ENCODE data around the gene HPS1. TPM values are rescaled to one million over a fixed set of nuclear protein-coding genes. Genes with fewer than 3 reads are reported as not detected.

Gene HPS1
- total RNA-seq, 1 donor from 2014 or later: 64.0 TPM

DNA sequence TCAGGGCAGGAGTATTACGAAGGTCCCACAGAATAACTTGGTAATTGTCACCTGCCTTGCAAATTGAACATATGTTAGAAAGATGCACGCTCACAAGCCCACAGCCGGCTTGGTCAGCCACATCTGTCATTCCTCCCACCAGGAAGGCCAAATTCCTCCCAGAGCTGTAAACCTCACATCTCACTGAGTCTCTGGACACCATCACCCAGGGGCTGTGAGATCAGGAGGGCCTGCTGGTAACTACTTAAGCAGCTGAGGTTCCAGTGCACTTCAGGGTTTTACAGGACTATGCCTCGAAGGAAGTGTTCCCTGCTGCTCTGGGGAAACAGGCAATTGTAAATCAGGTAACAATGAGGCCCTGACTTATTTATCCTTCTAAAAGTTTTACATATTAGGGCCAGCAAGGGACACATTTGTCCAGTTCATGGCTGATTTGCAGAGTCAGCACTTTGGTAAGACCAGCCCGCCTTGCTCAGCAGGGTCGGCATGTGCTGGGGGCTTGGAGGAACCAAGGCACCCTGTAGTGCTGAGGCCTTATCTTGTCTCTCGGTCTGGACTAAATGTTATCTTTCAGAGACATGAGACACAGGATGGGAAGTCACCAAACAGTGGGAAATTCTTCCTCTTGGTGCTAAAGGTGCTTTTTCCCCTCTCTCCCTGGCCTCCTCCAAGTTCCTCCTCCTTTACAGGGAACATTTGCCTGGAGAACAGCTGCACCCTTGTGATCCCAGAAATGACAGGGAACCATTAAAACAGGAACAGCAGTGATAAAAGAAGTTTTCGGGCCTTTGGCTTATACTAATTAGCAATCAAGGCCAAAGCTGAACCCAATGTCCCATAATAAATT is 66.0 kb downstream of the HPS1 start:
- TF ChIP-seq, protein P1, sequence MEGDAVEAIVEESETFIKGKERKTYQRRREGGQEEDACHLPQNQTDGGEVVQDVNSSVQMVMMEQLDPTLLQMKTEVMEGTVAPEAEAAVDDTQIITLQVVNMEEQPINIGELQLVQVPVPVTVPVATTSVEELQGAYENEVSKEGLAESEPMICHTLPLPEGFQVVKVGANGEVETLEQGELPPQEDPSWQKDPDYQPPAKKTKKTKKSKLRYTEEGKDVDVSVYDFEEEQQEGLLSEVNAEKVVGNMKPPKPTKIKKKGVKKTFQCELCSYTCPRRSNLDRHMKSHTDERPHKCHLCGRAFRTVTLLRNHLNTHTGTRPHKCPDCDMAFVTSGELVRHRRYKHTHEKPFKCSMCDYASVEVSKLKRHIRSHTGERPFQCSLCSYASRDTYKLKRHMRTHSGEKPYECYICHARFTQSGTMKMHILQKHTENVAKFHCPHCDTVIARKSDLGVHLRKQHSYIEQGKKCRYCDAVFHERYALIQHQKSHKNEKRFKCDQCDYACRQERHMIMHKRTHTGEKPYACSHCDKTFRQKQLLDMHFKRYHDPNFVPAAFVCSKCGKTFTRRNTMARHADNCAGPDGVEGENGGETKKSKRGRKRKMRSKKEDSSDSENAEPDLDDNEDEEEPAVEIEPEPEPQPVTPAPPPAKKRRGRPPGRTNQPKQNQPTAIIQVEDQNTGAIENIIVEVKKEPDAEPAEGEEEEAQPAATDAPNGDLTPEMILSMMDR (IDR thresholded peaks at IDR 0.05; ENCODE audit: insufficient read depth, low read length, poor library complexity, severe bottlenecking): no peak
- no peak for DNase-seq (ENCODE audit: low read depth)
- no peaks in the 10 kb centered on the region for H3K36me3 ChIP-seq (ENCODE audit: control insufficient read depth, insufficient read depth, low read length)
- H3K4me3 ChIP-seq (ENCODE audit: low read depth, low read length): no peak overlapping the region
- H3K27me3 ChIP-seq (ENCODE audit: control insufficient read depth, insufficient read depth, low read length): no peaks in the 10 kb centered on the region

DNA sequence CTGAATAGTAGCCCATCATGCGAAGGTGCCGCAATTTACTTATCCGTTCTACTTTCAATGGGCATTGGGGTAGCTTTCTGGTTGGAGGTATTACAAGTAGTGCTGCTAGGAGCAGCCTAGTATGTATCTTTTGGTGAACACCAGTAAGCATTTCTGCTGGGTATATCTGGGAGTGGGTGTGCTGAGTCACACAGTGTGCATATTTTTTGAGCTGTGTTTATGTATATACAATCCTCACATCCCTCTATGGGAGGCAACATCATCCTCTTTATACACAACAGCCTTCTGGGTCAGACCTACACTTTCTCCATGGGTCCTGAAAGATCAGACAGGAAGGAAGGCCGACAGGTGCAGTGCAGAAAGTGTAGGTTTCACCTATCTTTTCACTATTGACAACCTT is 68.0 kb downstream of the HPS1 start:
- no peaks in the 10 kb centered on the region for H3K27me3 ChIP-seq (ENCODE audit: control insufficient read depth, insufficient read depth, low read length)
- H3K36me3 ChIP-seq (ENCODE audit: control insufficient read depth, insufficient read depth, low read length): no peaks in the 10 kb centered on the region
- H3K4me3 ChIP-seq (ENCODE audit: low read depth, low read length): no peak overlapping the region
- no peak for DNase-seq (ENCODE audit: low read depth)
- TF ChIP-seq, protein P1 (IDR thresholded peaks at IDR 0.05; ENCODE audit: insufficient read depth, low read length, poor library complexity, severe bottlenecking): no peak

DNA sequence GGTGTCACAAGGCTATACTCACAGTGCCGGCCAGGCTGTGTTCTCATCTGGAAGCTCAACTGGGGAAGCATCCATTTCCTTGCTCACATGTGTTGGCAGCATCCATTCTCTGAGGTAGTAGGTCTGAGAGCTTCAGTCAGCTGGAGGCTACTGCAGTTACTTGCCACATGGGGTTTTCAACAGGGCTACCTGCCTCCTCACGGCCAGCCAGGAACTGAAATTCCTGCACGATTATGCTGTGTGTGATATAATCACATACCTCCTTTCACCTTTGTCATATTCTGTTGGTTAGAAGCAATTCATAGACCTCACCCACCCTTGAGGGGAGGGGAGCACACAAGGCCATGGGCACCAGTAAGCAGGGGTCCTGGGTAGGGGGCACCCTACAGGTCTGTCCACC is 69.2 kb downstream of the HPS1 start:
- Histone ChIP-seq H3K4me3 (ENCODE audit: low read depth, low read length) (no peak overlapping the region), H3K27me3 (ENCODE audit: control insufficient read depth, insufficient read depth, low read length) (no peaks in the 10 kb centered on the region), H3K36me3 (ENCODE audit: control insufficient read depth, insufficient read depth, low read length) (no peaks in the 10 kb centered on the region)
- TF ChIP-seq, protein P1 (IDR thresholded peaks at IDR 0.05; ENCODE audit: insufficient read depth, low read length, poor library complexity, severe bottlenecking): no peak
- no peak for DNase-seq (ENCODE audit: low read depth)

DNA sequence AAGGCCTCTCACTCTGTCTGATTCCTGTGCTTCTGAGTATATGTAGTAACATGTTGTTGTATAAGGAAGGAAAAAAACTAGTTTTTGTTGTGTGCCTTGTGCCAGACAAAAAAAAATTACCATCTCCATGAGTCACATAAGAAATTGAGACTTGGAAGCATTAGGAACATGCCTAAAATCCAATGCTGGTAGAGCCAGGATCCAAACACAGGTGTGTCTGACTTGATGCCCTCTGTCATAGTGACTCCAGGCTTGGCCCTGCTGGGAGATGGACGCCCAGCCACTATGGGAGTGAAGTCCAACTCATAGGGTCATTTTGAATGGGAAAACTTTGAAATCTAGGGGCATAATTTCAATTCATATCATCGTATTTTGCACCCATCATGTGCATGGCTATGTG is 69.7 kb downstream of the HPS1 start:
- H3K36me3 ChIP-seq (ENCODE audit: control insufficient read depth, insufficient read depth, low read length): no peaks in the 10 kb centered on the region
- TF ChIP-seq, protein P1 (IDR thresholded peaks at IDR 0.05; ENCODE audit: insufficient read depth, low read length, poor library complexity, severe bottlenecking): no peak

DNA sequence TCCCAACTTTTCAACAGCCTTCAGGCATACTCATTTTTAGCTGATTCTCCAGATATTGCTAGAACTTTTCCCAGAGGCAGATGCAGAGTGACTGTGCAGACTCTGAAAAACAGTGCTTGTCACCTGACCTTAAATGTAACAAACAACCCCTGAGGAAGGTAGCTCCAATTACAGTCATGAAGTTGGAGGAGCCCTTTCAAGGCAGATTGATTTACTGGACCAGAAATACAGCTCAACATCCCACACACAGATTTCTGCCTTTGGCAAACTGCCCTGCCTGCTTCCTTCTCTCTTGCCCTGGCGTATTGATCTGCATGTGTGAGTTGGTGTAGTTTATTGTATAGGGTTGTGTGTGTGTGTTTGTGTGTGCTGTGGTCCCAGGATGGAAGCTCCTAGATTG is 70.2 kb downstream of the HPS1 start:
- TF ChIP-seq, protein P1 (IDR thresholded peaks at IDR 0.05; ENCODE audit: insufficient read depth, low read length, poor library complexity, severe bottlenecking): no peak
- no peak for DNase-seq (ENCODE audit: low read depth)
- no peaks in the 10 kb centered on the region for H3K27me3 ChIP-seq (ENCODE audit: control insufficient read depth, insufficient read depth, low read length)
- no peak overlapping the region for H3K4me3 ChIP-seq (ENCODE audit: low read depth, low read length)
- H3K36me3 ChIP-seq (ENCODE audit: control insufficient read depth, insufficient read depth, low read length): no peaks in the 10 kb centered on the region

More for the DNA sequence above, 69.7 kb downstream of the HPS1 start:
- H3K4me3 ChIP-seq (ENCODE audit: low read depth, low read length): no peak overlapping the region
- DNase-seq (ENCODE audit: low read depth): no peak
- H3K27me3 ChIP-seq (ENCODE audit: control insufficient read depth, insufficient read depth, low read length): no peaks in the 10 kb centered on the region
